Stimulated activated CD8-positive, alpha-beta memory T cell treated with anti-CD3 and anti-CD28 coated beads, Interleukin-12 subunit alpha, Interleukin-12 subunit beta, amount 100 ng/mL, for 4 hours (primary cell): Measurements from ENCODE around the gene PFDN2.

Source experiments
- DNase-seq: peaks from one replicate; pipeline ENCODE4 v3.0.0-alpha.2; 2020; ENCODE audit warnings: low read depth

PFDN2 gene

DNA sequence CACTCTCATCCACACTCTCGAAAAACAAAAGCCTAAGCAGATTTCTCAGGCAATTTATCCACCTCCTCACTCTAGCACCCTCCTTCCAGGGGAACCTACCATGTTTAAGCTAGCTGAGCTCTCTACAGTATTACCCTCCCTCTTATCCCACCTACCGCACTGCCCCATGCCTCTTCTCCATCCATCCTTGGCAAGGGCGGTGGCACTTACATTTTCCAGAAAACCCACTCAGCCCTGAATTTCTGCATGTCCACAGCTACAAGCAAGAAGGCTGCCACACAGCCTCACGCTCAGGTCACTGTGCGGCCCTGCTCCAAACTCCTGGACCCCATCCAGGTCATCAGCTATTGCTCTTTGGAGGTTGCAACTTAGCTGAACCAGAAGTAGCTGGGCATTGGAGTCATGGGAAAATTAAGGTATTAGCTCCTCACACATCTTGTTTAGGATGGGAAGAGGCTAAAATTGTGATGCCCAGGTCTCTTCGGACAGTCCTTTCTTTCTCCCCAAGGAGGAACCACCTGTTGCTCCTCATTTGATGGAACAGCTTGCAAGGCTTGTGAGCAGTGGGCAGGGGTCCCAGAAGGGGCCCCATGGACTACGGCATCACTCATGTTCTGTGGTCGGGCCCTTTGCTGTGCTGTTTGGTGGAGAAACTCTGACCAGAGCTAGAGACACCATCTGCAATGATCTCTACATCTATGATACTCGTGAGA, 18.6 kb downstream of the PFDN2 start:
- no peak for DNase-seq

DNA sequence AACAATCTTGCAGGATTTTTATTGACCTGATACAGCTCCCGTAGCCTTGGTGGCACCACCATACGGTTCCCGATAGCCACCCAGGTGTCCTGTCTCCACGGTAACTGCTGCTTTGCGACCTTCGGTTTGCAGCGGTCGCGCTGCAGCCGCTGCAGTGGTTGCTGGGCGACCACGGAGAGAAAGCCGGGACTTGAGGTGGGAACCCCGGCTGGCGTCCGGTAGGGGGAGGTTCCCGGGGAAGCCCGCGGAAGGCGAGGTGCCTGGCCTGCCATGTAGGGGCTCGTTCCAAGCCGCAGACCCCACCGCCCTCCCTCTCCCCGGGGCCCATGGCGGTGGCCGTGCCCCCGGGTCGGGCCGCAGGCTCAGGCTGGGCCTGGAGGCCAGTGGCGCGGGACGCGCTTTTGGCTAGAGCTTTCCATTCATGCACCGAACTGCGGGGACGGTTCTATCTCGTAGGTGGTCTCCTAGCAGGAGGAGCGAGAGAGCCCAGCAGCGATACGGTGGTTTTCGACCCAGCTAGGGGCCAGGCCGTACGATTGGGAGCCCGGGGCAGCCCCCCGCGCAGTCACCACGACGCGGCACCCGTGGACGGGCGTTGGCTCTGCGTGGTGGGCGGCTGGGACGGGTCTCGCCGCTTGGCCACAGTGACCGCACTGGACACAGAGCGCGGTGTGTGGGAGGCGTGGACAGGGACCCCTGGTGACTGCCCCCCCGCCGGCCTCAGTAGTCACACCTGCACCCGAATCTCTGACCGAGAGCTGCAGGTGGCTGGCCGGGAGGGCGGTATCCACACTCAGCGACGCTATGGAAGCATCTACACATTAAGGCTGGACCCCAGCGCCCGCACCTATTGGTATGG, 19.4 kb downstream of the PFDN2 start, which contains the start of gene KLHDC9:
KLHDC9 (plus strand) TSS at position 152 of the 859 bp plus-strand sequence; CDS start at position 327, 175 bp downstream.
- DNase-seq: peak; percentile 50

GRCh38 chr1:161096530-161096929, 21.3 kb downstream of the PFDN2 start:
- no peak for DNase-seq

DNA sequence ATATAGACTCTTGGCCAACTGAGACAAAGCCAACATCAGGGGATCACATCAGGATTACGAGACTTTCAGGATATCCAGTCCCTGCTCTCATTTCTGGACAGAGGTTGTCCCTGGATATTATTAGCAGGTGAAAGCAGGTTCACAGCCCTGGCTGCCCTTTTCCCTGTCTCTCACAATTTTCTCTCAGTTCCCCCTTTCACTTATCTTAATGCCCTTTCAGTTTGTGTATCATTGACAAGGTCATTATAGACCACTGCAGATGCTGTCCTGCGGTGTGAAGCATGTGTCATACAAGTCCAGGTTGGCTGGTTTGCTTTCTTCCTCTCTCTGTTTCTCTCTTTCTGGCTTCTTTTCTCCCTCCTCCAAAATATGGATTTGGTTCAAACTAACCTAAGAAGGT, 21.8 kb downstream of the PFDN2 start:
- DNase-seq: no peak

GRCh38 chr1:161095230-161095629, 22.6 kb downstream of the PFDN2 start:
- DNase-seq: no peak

DNA sequence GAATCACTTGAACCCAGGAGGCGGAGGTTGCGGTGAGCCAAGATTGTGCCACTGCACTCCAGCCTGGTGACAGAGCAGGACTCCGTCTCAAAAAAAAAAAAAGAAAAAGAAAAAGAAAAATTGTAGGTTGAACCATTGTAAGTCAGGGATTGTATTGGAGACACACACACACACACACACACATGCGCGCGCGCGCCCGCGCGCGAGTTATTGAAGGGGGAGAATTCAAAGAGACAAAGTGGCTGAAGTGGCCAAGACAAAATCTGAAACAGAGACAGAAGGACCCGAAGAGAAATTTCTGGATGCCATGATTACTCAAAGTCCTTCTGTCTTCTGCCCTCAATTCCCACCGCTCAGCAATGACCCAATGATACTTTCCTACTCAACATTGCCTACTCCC, 23.4 kb downstream of the PFDN2 start:
- DNase-seq: no peak

- peak; percentile 33 for DNase-seq
These were observed 25.2 kb downstream of the PFDN2 start for GRCh38 chr1:161092621-161093028.

- DNase-seq: no peak
These were observed 25.9 kb downstream of the PFDN2 start for GRCh38 chr1:161091796-161092507.

- no peak for DNase-seq
These were observed 26.7 kb downstream of the PFDN2 start for GRCh38 chr1:161091093-161091492.

DNA sequence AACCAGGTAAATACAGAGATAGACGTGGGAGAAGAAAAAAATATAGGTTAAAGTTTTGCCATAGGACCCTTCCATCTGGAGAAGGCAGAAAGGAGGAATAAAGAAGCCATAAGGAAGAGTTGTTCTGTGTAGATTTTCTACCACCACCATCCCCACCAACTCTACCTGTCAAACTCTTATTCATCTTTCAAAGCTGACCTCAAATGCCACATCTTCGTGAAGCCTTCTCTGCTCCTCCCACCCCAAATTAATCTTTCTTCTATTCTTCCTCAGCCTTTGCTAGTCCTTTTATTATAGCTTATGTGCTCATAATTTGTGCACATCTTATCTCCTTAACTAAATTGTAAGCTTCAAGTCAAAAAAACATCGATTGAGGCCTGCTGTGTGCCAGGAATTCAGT, 27.2 kb downstream of the PFDN2 start:
- no peak for DNase-seq

DNA sequence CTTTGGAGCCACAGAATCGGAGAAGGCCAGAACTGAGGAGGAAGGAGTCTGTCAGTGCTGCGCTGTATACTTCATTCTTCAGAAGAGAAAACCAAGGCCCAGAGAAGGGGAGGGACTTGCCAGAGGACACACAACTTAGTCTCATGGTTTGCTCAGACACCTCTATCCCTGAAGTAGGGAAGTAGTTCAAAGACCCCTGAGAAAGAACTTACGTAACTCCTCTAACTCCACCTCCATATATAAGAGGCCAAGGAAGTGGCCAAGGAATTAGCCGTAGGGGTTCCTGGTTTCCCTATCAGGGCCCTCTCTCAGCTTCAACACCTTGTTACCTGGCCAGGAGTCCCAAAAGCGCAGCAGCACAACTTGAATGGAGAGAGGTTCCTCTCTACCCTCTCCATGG, 27.9 kb downstream of the PFDN2 start:
- no peak for DNase-seq

DNA sequence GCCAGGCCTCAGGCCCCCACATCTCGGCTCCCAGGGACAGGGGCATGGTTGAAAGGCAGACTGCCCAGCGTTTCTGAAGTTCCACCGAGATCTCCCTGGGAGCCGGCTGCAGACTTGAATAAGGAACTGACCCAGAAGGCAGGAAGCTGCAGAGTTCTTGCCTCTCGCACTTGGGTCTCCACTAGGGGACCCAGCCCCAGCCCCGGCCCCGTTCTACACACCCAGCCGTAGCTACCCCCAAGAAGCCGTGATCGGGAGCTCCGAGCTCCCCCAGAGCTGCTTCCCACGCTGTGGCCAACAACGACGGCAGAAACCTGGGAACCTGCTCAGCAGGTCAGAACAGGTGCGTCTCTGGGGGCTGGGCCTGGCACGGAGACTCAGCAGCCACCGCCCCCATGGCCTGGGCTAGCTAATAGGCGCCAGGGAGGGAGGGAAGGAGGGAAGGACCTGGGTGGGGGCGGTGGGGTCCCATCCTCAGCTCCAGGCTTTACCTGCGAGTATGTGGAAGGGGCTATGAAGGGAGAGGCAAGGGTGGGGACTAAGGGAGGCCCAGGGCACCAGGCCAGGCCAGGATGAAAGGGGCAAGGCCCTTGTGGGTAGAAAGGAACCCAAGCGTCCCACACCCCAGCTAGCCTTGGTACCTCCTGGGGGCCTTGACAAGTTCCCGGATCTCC, 28.4 kb downstream of the PFDN2 start, which contains the start of gene NECTIN4:
NECTIN4 (minus strand) TSS at position 308 of the 674 bp plus-strand sequence; CDS start at position 46, 262 bp downstream.
- DNase-seq: no peak

DNA sequence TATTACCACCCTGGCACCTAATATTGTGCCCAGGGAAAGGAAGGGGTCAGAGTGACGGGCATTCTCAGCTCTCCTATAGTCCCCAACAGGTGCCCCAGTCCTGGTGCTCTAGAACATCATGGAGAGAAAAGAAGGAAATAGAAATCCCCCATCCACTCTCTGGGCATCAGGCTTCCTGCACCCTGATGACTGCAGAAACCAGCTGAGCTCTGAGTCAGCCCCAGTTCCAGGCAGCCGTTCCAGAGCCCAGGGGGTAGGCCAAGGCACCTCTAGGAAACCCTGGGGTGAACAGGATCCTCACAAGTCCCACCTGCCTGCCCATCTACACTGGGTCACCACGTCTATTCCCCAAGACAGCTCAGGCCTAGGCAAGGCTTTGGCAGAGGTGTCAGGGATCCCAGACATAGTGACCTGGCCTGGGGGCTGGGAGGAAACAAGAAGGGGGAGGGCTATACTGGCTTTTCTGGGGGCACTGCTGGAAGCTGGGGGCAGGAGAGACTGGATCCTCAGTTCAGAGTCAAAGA, 29.2 kb downstream of the PFDN2 start:
- DNase-seq: no peak

GRCh38 chr1:161086457-161086856, 31.4 kb downstream of the PFDN2 start:
- no peak for DNase-seq

DNA sequence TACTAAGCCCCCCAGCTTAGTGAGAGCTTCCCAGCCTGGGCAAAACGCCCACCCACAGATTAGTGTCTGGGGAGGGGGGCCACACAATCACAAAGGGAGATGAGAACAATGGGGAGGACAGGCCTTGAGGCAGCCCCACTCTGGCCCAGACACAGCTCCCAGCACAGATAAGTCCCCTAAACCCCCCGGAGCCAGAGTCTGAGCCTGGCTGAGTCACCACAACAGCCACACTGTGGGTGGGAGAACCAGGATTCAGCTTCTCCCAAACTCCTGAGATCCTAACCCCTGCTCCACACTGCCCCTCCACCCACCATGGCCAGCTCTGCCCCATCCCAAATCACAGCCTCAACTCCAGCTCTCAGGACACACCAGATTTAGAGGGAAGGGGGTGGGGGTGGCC, 32.7 kb downstream of the PFDN2 start:
- DNase-seq: no peak

- DNase-seq: no peak
These were observed 33.2 kb downstream of the PFDN2 start for GRCh38 chr1:161084597-161084988.

DNA sequence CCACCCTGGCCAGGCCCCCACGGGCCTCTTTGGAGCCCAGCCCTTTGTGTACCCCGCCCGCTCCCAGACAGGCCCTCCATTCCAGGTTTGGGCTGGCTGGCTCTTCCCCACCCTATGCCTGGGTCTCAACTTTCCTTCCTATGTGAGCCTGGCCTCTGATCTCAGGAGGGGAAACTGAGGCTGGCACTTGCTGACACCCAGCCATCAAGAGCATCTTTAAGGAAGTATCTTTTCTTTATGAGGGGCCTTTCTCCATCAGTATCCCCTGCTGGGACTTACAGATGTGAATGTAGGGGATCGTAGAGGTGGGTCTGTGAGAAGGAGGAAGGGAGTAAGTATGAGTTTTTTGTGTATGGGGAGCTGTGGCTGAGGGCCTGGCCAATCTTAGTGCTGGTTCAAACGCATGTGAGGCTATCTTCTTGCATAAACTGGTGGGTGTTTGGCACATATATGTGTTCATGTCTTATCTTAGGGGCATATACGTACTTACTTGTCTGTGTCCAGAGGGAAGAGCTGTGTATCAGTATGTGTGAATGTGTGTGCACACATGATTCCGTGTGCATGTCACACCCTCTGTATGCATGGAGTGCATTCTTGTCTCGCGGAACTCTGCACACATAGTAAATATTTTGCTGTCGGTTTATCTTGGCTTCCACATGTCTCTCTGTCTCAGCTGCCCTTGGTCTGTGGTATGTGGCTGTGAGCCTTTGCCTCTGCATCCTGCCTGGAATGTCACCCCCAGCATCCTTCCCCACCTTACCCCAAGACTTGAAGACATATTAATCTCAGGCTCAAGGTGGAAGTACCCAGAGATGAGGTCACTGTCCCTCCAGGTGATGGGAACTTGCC, 33.9 kb downstream of the PFDN2 start:
- no peak for DNase-seq

DNA sequence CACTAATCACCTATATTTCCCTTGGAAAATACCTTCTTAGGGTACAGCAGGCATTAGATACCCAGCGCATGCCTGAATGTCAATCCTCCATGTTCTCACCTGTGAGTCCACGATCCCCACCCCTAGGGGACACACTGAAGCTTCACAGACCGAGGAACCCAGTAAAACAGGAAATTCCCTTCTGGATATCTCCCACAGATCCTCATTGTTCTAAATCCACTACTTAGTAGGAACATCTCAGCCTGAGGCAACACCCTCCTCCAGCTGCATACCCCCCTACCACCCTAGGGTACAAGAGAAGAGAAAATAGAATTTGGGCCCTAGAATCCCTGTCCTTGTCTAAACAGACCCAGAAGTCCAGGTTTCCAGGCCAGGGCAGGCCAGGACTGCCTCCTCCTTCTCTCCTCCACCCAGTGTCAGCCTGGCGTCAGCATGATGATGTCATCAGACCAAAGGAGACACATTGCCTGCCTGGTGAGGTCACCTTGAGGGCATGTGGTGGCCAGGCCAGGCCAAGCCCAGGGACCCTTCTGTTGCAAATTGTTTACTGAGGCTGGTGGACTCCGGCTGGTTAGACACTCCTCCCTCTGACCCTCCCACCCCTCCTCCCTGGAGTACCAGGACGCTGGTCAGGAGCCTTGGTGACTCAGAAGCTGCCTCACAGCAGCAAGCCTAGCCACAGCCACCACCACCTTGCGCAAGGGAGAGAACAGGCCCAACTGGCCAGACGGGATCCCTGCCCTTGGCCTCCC, 34.7 kb downstream of the PFDN2 start:
- no peak for DNase-seq

- DNase-seq: no peak
These were observed 35.4 kb downstream of the PFDN2 start for GRCh38 chr1:161082483-161082882.

DNA sequence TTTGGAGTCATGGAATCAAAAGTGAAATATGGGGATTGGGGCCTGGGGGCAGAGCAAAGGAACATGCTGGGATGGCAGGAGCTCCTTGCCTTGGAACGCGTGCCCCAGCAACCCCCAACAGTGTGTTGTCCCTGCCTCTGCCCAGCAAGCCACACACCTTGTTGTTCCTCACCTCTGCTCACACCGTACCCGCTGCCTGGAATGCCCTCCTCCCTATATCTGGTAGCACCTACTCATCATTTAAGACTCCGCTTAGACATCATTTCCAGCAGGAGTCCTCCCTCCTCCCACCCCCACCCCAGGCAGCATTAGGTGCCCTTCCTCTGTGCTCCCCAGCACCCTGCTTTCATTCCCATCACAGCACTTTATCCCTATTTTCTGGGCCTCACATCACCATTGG, 36.3 kb downstream of the PFDN2 start:
- DNase-seq: no peak
